ENCODE measurements around the gene MGAT3.

Gene MGAT3

GRCh38 chr22:39414377-39414776, 42.4 kb upstream of the MGAT3 start:
- H2AFZ ChIP-seq (ENCODE audit: low read depth, low read length, severe bottlenecking): no peak overlapping the region
- H3K9ac ChIP-seq (ENCODE audit: low read length): no peak overlapping the region
- no peak for TF ChIP-seq EZH2phosphoT487 (conservative IDR thresholded peaks at IDR 0.05; ENCODE audit: low read length)
- TF ChIP-seq, protein P1, sequence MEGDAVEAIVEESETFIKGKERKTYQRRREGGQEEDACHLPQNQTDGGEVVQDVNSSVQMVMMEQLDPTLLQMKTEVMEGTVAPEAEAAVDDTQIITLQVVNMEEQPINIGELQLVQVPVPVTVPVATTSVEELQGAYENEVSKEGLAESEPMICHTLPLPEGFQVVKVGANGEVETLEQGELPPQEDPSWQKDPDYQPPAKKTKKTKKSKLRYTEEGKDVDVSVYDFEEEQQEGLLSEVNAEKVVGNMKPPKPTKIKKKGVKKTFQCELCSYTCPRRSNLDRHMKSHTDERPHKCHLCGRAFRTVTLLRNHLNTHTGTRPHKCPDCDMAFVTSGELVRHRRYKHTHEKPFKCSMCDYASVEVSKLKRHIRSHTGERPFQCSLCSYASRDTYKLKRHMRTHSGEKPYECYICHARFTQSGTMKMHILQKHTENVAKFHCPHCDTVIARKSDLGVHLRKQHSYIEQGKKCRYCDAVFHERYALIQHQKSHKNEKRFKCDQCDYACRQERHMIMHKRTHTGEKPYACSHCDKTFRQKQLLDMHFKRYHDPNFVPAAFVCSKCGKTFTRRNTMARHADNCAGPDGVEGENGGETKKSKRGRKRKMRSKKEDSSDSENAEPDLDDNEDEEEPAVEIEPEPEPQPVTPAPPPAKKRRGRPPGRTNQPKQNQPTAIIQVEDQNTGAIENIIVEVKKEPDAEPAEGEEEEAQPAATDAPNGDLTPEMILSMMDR (IDR thresholded peaks at IDR 0.05; ENCODE audit: insufficient read depth, low read length, poor library complexity, severe bottlenecking): no peak
- H3K9me3 ChIP-seq (ENCODE audit: insufficient read depth, low read length): no peaks in the 10 kb centered on the region
- H3K9me2 ChIP-seq (replicated peaks; ENCODE audit: insufficient read depth, low read length): no peaks in the 10 kb centered on the region
- H4K20me1 ChIP-seq (ENCODE audit: low read depth, low read length): no peaks in the 10 kb centered on the region
- no peak overlapping the region for H3K4me3 ChIP-seq (ENCODE audit: insufficient read depth, low read length, poor library complexity, severe bottlenecking)
- H3K79me2 ChIP-seq (ENCODE audit: insufficient read depth, low read length): 0 out of 2 replicates have a peak, but pooled peaks cover 8% of the 10 kb centered on the region
- no peaks in the 10 kb centered on the region for H3K36me3 ChIP-seq (ENCODE audit: low read length)
- peaks cover 3% of the 10 kb centered on the region; the same call in 1 of the 2 replicates for H3F3A ChIP-seq (ENCODE audit: insufficient read depth)
- H3K27ac ChIP-seq (ENCODE audit: low read depth, low read length): no peak overlapping the region
- no peak overlapping the region for H3K4me2 ChIP-seq (ENCODE audit: low read depth, low read length, poor library complexity, severe bottlenecking)
- no peaks in the 10 kb centered on the region for H3K27me3 ChIP-seq (ENCODE audit: low read length)

DNA sequence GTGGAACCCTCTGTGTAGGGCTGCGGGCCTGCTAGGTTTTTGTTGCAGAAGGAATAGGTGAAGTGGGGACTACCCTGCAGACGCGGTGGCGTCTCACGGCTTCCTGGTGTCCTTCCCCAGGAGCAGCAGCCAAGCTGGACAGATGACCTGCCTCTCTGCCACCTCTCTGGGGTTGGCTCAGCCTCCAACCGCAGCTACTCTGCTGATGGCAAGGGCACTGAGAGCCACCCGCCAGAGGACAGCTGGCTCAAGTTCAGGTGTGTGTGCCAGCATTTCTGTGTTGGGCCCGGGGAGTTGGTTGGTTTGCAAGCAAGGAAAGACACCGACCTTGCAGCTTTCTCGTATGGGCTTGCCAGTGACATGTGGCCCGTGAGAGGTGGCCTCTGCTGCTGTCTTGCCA, 41.9 kb upstream of the MGAT3 start:
- Histone ChIP-seq H3K9ac (ENCODE audit: low read length) (no peak overlapping the region), H3K27ac (ENCODE audit: low read depth, low read length) (no peak overlapping the region), H3K4me2 (ENCODE audit: low read depth, low read length, poor library complexity, severe bottlenecking) (no peak overlapping the region), H2AFZ (ENCODE audit: low read depth, low read length, severe bottlenecking) (no peak overlapping the region), H4K20me1 (ENCODE audit: low read depth, low read length) (no peaks in the 10 kb centered on the region), H3K79me2 (ENCODE audit: insufficient read depth, low read length) (0 out of 2 replicates have a peak, but pooled peaks cover 8% of the 10 kb centered on the region), H3K4me3 (ENCODE audit: insufficient read depth, low read length, poor library complexity, severe bottlenecking) (no peak overlapping the region), H3F3A (ENCODE audit: insufficient read depth) (peaks cover 3% of the 10 kb centered on the region; the same call in 1 of the 2 replicates), H3K36me3 (ENCODE audit: low read length) (no peaks in the 10 kb centered on the region), H3K9me3 (ENCODE audit: insufficient read depth, low read length) (no peaks in the 10 kb centered on the region), H3K27me3 (ENCODE audit: low read length) (no peaks in the 10 kb centered on the region), H3K9me2 (replicated peaks; ENCODE audit: insufficient read depth, low read length) (no peaks in the 10 kb centered on the region)
- TF ChIP-seq EZH2phosphoT487 (conservative IDR thresholded peaks at IDR 0.05; ENCODE audit: low read length): no peak
- TF ChIP-seq, protein P1 (IDR thresholded peaks at IDR 0.05; ENCODE audit: insufficient read depth, low read length, poor library complexity, severe bottlenecking): no peak

- H3K36me3 ChIP-seq (ENCODE audit: low read length): no peaks in the 10 kb centered on the region
- TF ChIP-seq EZH2phosphoT487 (conservative IDR thresholded peaks at IDR 0.05; ENCODE audit: low read length): no peak
- TF ChIP-seq, protein P1 (IDR thresholded peaks at IDR 0.05; ENCODE audit: insufficient read depth, low read length, poor library complexity, severe bottlenecking): no peak
- H3K9me3 ChIP-seq (ENCODE audit: insufficient read depth, low read length): no peaks in the 10 kb centered on the region
- no peaks in the 10 kb centered on the region for H3K9me2 ChIP-seq (replicated peaks; ENCODE audit: insufficient read depth, low read length)
- H3K27me3 ChIP-seq (ENCODE audit: low read length): no peaks in the 10 kb centered on the region
- no peak overlapping the region for H3K27ac ChIP-seq (ENCODE audit: low read depth, low read length)
- H3K9ac ChIP-seq (ENCODE audit: low read length): no peak overlapping the region
- H3K79me2 ChIP-seq (ENCODE audit: insufficient read depth, low read length): 0 out of 2 replicates have a peak, but pooled peaks cover 8% of the 10 kb centered on the region
- peaks cover 3% of the 10 kb centered on the region; the same call in 1 of the 2 replicates for H3F3A ChIP-seq (ENCODE audit: insufficient read depth)
- H3K4me2 ChIP-seq (ENCODE audit: low read depth, low read length, poor library complexity, severe bottlenecking): no peak overlapping the region
- no peak overlapping the region for H3K4me3 ChIP-seq (ENCODE audit: insufficient read depth, low read length, poor library complexity, severe bottlenecking)
- H2AFZ ChIP-seq (ENCODE audit: low read depth, low read length, severe bottlenecking): no peak overlapping the region
- no peaks in the 10 kb centered on the region for H4K20me1 ChIP-seq (ENCODE audit: low read depth, low read length)
Measured at GRCh38 chr22:39415506-39415905, 41.3 kb upstream of the MGAT3 start.

All from SU-DHL-6 (cell line).